HG03135 (cell line): Measurements from ENCODE around the gene LHPP.

ENCODE experiments used
- ATAC-seq: cut with Tn5 transposase; IDR thresholded peaks from one replicate; pipeline ENCODE4 v1.9.1; 2021; ENCODE audit warnings: mild to moderate bottlenecking, moderate library complexity; ENCODE audit not compliant: unreplicated experiment

The LHPP gene

DNA sequence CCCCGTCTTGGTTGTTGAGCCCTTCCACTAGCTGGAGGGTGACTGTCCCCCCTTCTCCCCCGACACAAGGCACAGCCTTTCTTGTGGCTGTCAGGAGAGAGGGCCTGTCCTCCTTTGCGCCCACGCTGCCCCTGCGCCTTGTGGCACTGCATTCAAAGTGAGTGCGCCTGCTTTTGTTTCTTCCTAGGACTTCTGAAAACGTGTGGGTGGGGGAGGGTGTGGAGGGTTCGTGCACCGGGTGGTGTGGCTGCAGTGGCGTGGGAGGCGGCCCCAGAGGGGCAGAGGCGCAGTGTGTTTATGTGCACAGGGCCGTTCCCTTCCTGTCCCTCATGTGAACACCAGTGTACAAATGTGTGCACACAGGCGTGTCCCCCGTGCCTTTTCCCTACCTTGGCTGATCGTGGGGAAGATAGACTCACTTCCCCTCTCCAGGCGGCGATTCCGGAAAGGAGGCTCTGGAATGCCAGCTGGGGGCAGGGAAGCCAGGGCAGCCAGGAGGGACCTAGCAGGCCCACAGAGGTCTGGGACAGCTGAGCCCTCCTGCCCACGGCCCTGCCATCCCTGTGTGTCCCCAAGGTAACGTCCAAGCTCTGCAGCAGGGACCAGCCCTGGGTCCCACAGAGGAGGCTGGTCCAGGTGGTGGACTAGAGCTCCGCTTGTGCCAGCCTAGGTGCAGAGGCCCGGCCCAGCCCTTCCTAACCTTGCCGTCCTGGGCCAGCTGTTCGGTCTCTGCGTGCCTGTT, 88.8 kb downstream of the LHPP start:
- ATAC-seq = no peak

DNA sequence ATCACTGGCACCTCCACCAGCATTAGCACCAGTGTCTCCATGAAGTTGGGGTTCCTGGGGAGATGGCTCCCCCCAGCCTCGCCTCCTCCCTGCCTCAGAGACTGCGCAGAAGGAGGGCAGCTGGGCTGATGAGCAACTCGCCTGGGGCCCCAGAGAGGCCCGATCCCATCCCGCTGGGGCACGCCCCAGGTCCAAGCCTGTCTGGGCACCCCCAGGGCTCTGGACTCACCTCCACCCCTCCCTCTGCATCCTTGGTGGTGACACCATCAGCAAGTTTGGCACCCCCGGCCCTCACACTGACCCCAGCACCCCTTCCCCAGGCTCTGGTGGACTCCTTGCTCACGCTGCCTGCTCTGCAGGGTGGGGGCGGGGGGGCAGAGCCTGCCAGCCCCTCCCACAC, 89.5 kb downstream of the LHPP start:
- ATAC-seq = no peak

DNA sequence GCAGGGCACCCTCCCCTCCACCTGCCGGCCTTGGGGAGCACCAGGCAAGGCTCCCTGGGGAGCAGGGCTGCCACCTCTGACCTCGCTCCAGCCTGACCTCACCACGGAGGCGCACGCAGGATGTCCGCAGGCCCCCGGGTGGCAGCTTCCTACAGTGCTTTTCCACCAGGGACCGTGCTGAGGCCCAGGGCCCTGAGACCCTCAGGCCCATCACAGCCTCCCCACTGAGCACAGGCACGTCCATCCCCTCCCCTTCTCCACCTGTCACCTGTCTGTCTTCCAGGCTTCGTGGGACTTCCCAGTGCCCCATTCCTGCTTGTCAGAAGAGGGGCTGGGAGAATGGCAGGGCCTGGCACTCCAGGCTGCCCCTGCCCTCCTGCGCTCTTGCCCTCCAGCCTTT, 90.1 kb downstream of the LHPP start:
- no peak for ATAC-seq

DNA sequence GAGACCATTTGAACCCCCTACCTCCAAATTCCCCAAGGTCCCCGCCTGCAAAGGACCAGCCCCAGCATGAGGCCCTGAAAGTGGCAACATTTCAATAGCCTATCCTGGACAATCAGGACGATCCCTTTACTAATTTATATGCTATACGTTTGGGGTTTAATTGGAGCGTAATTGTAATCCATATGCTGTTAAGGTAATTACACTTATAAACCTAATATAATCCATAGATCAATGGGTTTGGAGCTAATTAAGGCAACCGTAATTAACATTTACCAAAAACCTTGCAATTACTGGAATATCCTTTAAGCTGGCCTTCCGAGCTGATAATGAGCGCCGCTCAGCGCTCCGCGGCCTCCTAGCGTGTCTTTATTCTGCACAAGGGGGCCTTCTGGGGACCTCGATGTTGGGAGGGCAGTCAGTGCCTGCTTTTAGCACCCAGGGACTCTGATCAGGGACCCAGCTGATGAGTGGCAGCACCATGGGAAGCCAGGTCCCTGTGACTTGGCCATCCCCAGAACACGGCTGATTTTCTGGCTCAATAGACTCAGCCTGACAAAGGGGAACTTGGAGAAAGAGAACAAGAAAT, 91.2 kb downstream of the LHPP start:
- no peak for ATAC-seq

DNA sequence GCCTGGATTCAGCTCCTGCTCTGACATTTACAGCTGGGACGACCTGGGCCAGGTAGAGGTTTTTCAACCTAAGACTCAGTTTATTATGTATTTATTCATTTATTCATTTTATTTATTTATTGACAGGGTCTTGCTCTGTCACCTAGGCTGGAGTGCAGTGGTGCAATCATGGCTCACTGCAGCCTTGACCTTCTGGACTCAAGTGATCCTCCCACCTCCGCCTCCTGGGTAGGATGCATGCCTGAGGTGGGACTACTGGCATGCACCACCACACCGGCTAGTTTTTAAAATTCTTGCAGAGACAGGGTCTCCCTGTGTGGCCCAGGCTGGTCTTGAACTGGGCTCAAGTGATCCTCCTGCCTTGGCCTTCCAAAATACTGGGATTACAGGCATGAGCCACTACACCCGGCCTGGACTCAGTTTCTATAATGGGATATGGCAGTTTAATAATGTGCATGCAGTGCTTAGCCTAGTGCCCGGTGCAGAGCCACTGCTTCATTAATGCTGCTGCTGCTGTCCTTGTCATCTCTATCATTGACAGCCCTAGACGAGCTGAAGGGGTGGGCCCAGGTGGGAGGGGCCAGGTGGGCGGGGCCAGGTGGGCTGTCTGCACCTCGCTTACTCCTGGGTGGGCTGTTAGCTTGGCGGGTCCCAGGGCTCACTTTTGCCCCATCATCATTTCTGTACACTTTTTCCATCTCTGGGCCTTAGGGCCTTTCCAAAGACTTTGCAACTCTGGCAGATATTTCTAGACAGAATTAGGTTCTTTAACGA, 92.6 kb downstream of the LHPP start:
- no peak for ATAC-seq

DNA sequence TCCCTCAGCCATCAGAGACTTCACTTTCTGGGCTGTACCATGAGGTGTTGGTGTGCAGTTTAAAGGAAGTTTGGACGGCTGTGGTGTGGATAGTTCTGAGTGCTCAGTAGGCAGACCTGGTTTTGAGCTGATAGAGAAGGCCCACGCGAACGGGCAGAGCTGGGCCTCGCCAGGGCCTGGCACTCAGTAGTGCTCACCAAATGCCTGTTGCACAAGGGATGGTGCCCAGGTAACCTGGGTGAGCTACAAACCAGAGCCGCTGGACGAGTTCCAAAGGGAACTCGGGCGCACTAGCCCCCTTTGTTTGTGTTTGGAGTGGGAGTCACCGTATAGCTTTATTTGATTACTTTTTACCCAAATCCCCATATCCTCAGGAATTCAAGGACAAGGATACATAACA, 95.5 kb downstream of the LHPP start:
- ATAC-seq = no peak

DNA sequence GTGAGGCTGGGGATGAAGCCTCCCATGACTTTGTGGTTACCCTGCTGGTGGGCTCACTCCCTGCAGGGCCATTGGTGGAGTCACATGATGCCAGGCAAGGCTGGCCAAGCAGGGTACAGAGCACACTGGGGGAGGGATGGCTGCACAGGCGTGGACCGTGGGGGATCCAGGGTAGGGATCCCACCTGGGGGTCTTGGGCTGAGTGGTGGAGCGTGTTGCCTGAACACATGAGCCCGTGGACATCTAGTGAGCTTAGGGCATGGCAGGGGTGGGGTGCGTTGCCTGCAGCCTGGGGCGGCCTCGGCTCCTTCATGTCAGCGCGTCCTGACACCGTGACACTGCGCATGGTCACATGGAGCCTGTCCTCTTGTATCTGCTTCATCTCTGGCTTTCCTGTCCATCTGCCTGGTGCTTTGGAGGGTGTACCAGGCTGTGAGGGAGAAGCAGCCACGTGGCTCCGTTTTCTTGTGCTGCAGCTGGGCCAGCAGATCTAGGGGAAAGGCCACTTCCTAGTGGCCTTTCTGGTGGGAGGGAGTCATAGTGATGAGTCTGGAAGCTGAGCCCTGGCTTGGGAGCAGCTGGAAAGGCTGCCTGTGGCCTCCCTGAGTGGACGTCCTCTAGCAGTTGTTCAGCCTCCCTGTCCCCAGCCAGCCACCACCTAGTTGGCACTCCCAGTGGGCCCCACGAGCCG, 96.2 kb downstream of the LHPP start:
- no peak for ATAC-seq

DNA sequence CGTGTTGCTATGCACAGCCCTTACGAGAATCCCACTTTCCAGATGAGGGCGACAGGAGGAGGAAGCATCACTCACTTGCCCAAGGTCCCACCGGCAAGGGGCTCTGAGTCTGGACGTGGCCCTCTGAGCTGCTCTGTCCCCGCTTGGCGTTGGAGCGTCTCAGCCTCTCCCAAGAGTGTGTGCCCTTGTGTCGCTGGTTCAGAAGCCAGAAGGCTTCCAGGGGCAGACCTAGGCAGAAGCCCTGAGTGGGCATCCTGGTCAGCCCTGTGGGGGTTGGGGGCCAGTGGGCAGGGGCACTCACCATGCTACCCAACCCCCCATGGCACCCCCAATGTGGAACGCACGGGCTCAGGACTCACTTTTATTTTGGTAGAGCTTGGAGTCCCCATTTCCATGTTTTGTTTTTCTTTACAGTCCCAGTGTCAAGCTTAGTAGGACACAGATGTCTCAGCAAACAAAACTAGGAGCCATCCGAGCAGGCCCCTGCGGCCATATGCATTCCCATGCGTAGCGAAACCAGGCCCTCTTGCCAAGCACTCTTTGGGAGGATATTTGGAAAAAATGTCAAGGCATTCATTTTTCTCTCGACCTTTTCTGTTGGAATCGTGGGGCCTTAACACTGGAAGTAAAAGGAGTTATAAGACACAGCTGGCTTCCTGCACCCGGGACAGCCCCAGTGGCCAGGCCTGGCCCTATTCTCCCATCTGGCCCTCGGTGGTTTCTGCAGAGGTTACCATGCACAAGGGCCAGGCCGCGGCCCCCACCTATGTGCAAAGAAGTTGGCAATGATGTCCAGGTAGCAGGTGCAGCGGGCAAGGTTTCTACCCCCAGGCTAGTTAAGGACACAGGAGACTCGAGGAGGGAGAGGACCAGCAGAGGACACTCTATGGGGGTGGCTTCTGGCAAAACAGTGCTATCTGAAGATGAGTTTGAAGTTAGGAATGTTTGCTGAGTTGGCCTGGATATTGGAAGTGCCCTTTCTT, 97.0 kb downstream of the LHPP start:
- no peak for ATAC-seq

DNA sequence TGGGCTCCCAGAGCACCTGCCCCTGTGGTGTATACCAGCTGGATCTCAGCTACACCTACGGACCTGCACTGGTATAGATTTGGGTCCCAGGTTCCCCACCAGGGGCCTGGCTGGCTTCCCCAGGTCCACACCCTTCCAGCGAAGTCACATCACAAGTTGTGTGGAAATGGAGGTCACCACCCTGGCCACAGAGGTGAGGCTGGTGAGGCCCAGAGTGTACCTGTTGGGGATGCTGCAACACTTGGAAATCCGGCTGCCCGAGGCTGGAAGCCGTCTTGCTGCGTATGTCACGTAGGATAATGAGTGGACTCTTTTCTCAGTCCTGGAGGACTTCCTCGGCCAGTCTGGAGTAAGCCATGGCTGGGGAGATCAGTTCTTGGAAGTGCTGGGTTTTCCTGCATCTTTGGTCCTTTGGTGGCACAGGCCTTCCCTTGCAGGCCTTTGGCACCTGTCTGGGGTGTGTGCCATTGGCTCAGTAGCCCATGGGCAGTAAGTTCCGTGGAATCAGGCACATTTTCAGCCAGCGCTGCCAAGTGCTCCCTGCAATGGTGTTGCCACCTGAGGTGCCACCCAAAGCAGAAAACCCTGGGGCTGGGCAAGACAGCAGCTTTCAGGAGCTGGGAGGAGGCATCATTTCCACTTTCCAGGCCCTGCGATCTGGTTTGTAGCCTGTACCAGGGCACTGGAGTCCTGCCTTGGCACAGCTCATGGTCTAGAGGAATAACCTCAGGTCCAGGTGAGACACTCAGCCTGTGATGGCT, 97.9 kb downstream of the LHPP start:
- ATAC-seq = no peak

DNA sequence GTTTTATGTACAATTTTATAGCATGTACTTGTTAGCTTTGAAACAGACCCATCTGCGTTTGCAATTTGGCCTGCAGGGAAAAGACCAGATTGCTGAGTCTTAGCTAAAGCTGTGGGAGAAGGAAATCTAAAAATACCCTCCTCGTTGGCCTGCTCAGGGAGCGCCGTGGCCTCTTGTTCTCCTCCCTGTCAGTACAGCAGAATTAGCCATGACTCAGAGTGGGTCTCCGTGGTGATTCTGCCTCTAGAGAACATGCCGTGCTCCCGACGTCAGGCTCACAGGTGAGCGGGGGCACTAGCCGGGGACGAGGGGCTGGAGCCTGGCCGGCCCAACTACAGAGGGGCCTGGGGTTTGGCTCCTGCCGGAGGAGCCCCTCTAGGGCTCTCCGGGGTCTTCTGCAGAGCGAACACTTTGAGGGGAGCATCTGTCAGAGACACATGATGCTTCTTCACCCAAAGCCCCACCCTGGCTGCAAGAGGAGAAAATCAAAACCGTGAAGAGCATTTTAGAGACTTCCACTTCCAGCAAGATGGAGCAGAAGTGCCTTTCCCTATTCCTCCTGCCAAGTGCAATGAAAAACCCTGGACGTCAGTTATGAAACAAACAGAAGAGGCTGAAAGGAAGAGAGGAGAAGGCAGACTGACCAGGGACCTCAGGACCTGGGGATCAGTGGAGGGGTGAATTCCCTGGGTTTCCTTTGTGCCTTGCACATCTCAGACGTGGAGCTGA, 98.9 kb downstream of the LHPP start:
- no peak for ATAC-seq

DNA sequence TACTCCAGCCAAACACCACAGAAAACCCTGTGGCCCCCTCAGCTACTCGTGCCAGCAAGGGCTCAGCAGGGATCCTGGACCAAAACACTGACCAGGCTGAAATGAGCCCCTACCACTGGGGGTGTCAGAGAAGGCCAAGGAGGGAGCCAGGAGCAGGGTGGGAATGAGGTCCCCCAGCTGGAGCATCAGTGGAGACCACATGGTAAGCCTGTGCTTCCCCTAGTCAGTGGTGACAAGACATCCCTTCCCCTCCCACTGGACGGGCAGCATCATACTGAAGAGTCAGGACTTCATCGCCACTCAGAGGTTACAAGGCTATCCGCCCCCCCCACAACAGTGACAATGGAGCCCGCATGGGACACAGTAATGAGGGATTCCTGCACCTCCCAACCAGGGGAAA, 99.6 kb downstream of the LHPP start:
- no peak for ATAC-seq

DNA sequence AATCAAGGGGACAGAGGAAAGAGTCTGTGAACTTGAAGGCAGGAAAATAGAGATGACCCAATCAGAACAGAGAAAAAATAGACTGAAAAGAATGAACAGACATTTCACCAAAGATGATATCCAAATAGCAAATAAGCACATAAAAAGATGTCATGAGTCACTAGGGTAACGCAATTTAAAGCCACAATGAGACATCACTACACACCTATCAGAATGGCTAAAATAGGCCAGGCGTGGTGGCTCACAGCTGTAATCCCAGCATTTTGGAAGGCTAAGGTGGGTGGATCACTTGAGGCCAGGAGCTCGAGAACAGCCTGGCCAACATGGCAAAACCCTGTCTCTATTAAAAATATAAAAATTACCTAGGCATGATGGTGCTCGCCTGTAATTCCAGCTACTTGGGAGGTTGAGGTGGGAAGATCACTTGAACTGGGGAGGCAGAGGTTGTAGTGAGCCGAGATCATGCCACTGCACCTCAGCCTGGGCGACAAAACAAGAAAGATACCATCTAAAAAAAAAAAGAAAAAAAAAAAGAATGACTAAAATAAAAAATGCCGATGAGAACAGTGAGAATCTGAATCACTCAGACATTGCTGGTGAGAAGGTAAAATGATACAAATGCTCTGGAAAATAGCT, 100.9 kb downstream of the LHPP start:
- ATAC-seq = no peak

DNA sequence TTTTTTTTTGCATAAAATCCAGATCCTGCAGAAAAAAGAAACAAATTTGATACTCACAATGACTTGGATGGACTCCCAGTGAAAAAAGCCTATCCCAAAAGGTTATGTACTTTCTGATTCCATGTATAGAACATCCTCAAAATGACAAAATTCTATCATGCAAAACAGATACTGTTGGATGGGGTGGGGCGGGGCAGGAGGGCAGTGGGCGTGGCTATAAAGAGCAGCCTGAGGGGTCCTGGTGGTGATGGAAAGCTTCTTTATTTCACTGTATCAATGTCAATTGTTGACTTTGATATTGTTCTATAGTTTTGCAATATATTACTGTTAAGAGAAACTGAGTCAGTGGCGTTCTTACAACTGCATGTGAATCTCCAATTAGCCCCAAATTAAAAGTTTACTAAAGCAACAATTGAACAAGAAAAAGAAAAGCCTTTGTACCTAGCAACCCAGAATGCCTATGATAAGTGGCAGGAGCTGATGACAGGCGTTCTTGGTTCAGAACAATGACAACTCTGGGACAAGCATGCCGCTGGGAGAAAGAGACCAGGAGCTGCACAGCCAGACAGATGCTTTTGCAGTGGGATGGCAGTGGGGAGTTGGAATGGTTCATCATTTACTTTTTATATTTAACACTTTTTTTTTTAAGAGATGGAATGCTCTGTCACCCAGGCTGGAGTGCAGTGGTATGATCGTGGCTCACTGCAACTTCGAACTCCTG, 101.9 kb downstream of the LHPP start:
- ATAC-seq = no peak

DNA sequence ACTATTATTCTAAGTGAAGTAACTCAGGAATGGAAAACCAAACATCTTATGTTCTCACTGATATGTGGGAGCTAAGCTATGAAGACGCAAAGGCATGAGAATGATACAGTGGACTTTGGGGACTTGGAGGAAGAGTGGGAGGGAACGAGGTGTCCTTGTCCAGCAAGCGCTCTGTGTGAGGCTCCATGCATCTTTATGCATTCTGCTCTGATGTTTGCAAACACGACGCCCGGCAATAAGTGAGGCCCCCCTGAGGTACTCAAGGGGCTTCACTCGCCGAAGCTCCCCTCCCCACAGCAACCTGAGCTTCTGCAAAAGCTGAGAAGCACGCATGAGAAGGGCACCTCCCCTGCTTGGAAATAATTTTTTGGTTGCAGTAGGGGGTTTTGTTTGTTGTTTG, 103.3 kb downstream of the LHPP start:
- no peak for ATAC-seq

DNA sequence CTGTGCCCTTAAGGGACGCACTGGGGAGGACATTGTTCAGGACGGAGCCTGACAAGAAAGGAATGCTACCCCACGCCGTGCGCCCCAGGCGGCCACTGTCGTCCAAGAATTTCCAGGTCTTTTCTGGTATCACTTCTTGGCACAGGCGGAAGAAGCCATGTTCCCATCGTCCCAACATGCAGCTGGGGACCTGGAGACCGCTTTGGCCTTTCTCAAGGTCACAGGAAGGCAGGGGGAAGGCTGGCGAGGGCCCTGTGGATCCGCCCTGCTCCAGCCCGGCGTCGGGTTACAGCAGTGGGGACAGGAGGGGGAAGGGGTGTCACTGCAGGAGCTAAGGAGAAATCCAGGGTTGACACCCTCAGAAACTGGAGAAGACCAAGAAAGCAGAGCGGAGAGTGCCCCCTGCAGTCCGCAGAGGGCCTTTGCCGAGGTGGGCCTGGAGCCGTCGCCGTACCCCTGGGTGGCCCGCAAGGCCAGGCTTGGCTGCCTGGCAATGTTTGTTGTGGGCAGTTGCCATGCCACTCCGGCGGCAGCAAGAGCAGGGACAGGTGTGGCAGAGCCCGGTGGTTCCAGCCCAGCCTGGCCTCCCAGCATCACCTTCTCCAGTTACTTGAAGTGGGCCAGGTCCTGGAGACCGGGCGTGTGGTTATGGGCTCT, 104.1 kb downstream of the LHPP start:
- ATAC-seq = no peak

DNA sequence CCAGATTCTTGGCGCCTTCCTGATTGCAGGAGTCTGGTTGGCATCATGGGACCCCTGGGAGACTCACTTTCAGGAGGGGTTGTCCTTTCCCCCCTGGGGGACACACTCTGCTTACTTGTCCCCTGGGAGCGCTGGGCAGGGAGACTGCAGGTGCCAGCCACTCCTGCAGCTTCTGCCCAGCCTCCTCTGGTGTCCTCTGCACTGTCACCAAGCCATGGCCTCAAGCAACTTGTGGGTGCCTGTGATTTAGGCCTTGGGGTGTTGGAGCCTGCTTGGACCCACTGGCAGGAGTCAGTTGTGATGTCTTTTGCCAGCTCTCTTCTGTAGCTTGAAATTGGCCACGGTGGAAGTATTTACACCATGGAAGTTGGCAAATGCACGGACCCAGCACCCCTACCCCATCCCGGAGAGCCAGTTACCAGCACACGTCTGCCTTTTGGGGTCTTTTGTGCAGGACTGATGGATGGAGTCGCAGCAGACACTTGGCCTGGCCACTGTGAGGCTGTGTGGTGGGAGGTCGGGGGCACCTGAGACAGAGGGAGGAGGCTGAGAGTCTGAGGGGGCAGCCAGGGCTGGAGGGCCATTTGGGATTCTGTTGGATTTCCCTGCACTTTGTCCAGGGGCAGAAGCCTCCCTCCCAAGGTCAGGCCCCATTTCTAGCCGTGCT, 104.7 kb downstream of the LHPP start:
- ATAC-seq = no peak
